Kidney epithelial cell (primary cell): ENCODE data around the gene SLC25A33. TPM values are rescaled to one million over a fixed set of nuclear protein-coding genes. Genes with fewer than 3 reads are reported as not detected.

Experiments
- DNase-seq: peaks from one replicate; pipeline ENCODE4 v3.0.0-alpha.2; 2010; ENCODE audit warnings: low read depth
- H3K27me3 ChIP-seq: 2 replicates; pipeline ENCODE4 v1.6.0; 2011; ENCODE audit warnings: low read length; ENCODE audit not compliant: control insufficient read depth, insufficient read depth
- H3K36me3 ChIP-seq: 2 replicates; pipeline ENCODE4 v1.5.1; 2011; ENCODE audit warnings: low read length; ENCODE audit not compliant: control insufficient read depth, insufficient read depth
- H3K4me3 ChIP-seq: 2 replicates; pipeline ENCODE4 v1.5.1; 2011; ENCODE audit warnings: low read depth, mild to moderate bottlenecking, control low read depth, low read length
- total RNA-seq: library from RNA; depleted of rRNA; stranded (reverse); fragments of >200 nt; gene quantifications from 2 replicates; pipeline ENCODE4 v1.2.3, GENCODE V29; 2015
- TF ChIP-seq, protein P1 (sequence below): IDR thresholded peaks from 2 replicates; pipeline ENCODE4 v1.5.1; 2011; ENCODE audit warnings: mild to moderate bottlenecking, moderate library complexity, low read length, control low read depth, inconsistent platforms; ENCODE audit not compliant: insufficient read depth, poor library complexity, severe bottlenecking

The SLC25A33 gene
- total RNA-seq, 1 donor from 2014 or later: 12.0 TPM

DNA sequence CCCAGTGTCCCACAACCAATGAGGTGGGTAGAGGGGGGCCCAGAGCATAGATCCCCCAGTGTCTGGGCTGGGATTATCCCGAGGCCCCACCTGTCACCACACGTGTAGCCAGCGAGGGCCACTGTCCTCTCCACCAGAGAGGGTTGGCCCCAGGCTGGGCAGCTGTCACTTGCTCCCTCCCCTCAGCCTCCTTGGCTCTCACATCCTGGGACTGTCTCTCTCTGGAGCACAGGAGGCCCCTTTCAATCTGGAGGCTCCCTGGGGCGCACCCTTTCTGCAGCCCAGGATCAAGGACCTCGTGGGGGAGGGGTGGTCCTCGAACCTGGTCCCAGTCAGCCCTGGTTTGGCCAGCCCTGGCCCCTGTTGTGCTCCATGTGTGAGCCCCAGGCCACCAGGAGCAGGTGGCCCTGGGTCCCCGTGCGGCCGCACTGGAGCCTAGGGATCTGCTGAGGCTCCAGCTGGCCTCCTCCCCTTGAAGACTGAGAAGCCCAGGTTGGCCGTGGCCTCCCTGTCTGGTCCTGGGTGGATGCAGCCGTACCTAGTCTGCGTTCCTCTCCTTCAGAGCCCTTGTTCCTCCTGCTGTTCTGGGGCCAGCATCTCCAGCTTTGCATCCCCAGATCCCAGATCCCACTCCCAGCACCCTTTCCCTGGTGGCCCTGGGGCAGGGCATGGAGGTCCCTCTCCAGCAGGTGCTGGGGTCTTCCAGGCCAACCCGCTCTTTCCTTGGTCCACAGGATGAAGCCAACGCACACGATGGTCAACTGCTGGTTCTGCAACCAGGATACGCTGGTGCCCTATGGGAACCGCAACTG, 56.1 kb downstream of the SLC25A33 start:
- Histone ChIP-seq H3K27me3 (no peaks in the 10 kb centered on the region), H3K4me3 (no peak overlapping the region), H3K36me3 (no peaks in the 10 kb centered on the region)
- TF ChIP-seq, protein P1, sequence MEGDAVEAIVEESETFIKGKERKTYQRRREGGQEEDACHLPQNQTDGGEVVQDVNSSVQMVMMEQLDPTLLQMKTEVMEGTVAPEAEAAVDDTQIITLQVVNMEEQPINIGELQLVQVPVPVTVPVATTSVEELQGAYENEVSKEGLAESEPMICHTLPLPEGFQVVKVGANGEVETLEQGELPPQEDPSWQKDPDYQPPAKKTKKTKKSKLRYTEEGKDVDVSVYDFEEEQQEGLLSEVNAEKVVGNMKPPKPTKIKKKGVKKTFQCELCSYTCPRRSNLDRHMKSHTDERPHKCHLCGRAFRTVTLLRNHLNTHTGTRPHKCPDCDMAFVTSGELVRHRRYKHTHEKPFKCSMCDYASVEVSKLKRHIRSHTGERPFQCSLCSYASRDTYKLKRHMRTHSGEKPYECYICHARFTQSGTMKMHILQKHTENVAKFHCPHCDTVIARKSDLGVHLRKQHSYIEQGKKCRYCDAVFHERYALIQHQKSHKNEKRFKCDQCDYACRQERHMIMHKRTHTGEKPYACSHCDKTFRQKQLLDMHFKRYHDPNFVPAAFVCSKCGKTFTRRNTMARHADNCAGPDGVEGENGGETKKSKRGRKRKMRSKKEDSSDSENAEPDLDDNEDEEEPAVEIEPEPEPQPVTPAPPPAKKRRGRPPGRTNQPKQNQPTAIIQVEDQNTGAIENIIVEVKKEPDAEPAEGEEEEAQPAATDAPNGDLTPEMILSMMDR: no peak
- no peak for DNase-seq

DNA sequence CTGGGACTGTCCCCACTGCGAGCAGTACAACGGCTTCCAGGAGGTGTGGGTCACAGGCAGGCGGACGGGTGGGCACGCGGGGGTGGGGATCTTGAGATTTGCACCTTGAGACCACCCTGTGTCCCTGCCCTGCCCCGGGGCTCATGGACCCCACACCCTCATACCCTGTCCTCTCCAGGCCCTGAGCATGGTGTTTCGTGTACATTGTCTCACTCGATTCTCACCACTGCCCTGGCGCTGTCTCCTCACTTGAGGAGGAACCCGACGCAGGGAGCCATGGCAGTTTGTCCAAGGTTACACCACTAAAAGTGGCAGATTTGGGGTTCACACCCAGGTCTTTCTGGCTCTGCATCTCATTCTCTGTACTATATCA, 56.7 kb downstream of the SLC25A33 start:
- no peak for DNase-seq
- no peaks in the 10 kb centered on the region for H3K27me3 ChIP-seq
- H3K4me3 ChIP-seq: no peak overlapping the region
- H3K36me3 ChIP-seq: no peaks in the 10 kb centered on the region
- TF ChIP-seq, protein P1: no peak

DNA sequence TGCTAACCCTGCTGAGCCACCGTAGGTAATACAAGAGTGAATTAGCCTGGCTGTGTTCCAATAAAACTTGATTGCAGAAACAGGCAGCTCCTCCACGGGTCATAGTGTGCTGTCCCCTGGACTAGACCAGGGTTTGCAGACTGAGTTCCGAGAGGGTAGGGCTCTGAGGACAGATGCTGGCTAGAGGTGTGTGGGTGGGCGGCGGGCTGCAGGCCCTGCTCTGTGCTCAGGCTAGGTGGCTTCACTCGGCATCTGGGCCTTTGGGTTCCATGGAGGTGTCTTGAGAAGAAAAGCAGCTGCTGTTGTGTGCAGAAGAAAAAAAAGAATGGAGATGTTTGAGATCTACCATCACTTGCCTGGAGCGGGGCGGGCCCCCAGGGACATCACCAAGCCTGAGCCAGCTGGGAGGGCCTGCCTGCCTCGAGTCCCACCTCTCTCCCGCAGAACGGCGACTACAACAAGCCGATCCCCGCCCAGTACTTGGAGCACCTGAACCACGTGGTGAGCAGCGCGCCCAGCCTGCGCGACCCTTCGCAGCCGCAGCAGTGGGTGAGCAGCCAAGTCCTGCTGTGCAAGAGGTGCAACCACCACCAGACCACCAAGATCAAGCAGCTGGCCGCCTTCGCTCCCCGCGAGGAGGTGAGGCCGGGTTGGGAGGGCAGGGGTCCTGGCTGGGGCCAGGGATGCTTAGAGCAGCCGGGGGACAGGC, 57.3 kb downstream of the SLC25A33 start:
- TF ChIP-seq, protein P1: no peak
- Histone ChIP-seq H3K4me3 (no peak overlapping the region), H3K27me3 (no peaks in the 10 kb centered on the region), H3K36me3 (no peaks in the 10 kb centered on the region)
- no peak for DNase-seq

DNA sequence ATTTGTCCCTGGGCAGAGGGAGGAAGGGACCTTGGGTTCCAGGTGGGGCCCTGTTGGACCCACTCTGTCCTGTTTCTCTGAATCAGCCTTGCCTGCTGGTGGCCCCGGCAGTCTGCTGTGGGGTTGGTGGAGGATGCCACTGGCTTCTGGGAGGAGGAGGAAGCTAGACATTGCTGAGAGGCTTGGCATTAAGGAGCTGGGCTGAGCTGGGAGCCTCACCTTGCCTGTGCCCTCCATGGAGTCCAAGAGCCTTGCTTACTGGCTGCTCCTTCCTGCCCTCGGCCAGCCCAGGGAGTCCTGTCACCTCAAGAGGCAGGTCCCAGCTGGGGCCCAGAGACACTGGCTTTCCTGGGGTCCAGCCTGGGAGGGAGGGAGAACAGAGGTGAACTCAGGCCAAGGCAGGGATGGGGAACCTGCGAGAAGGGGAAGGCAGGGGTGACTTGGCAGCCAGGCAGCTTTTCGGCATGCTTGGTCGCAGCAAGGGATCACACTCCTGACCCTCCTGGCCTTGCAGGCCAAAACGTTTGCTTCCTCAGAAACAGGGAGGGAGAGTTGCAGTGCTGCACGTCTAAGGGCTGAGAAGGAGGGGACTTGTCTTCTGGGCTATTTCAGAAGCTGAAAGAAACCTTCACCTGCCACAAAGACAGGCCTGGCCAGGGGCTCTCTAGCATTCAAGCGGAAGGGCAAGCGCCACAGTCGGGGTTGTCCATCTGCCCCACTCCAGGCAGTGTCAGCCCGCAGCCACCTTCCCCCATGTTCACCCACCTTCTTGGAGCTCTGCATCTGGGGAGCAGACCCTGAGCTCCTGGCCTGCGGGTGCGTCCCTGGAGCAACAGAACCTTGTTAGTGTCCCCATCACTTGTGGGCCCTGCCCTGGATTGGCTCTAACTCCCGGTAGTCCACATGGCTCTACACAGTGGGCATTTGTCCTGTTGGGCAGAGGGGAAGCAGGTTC, 58.4 kb downstream of the SLC25A33 start:
- Histone ChIP-seq H3K27me3 (no peaks in the 10 kb centered on the region), H3K36me3 (no peaks in the 10 kb centered on the region), H3K4me3 (no peak overlapping the region)
- DNase-seq: no peak
- TF ChIP-seq, protein P1: no peak

DNA sequence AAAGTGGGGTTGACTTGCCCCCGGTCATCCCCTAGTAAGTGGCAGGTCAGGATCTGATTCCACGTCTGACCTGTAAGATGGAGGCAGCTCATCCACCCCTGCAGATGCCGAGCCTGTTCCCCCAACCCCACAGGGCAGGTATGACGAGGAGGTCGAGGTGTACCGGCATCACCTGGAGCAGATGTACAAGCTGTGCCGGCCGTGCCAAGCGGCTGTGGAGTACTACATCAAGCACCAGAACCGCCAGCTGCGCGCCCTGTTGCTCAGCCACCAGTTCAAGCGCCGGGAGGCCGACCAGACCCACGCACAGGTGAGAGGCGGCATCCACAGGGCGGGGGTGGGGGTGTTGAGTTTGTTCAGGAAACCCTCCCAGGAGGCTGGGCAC, 59.0 kb downstream of the SLC25A33 start:
- DNase-seq: no peak
- TF ChIP-seq, protein P1: no peak
- H3K36me3 ChIP-seq: no peaks in the 10 kb centered on the region
- H3K4me3 ChIP-seq: no peak overlapping the region
- no peaks in the 10 kb centered on the region for H3K27me3 ChIP-seq
